Liver (tissue), 9 donors: ENCODE results near the gene C3. TPM values are rescaled to one million over a fixed set of nuclear protein-coding genes. Genes with fewer than 3 reads are reported as not detected.

Experiments used
- DNase-seq: peaks from one replicate; pipeline ENCODE4 v3.0.0-alpha.2; 2017; ENCODE audit warnings: low spot score
- H3K27ac ChIP-seq, 2 donors: one replicate each; pipeline ENCODE4 v1.7.0; 2013; ENCODE audit warnings: inconsistent platforms in 2 of 2, low read length in 2 of 2, control low read depth in 1 of 2, low read depth in 1 of 2, mild to moderate bottlenecking in 1 of 2
- H3K27me3 ChIP-seq, 4 donors: one replicate each; pipeline versions ENCODE4 v1.6.1 to v1.7.0; 2013; ENCODE audit warnings: low read length in 3 of 4, inconsistent platforms in 1 of 4, mild to moderate bottlenecking in 1 of 4, moderate library complexity in 1 of 4; ENCODE audit not compliant: control insufficient read depth in 4 of 4, insufficient read depth in 4 of 4
- H3K36me3 ChIP-seq, 4 donors: one replicate each; pipeline versions ENCODE4 v1.6.1 to v1.7.0; 2013; ENCODE audit warnings: low read length in 3 of 4, mild to moderate bottlenecking in 3 of 4, low read depth in 1 of 4, moderate library complexity in 1 of 4; ENCODE audit not compliant: control insufficient read depth in 4 of 4, insufficient read depth in 3 of 4
- H3K4me1 ChIP-seq, 4 donors: one replicate each; pipeline versions ENCODE4 v1.6.1 to v1.7.0; 2013; ENCODE audit warnings: low read length in 3 of 4, mild to moderate bottlenecking in 3 of 4, moderate library complexity in 1 of 4; ENCODE audit not compliant: control insufficient read depth in 4 of 4, insufficient read depth in 4 of 4
- H3K4me3 ChIP-seq, 3 donors: one replicate each; pipeline versions ENCODE4 v1.6.1 to v1.7.0; 2013; ENCODE audit warnings: low read length in 3 of 3, control low read depth in 1 of 3, low read depth in 1 of 3, mild to moderate bottlenecking in 1 of 3
- H3K9ac ChIP-seq, 2 donors: one replicate each; pipeline ENCODE4 v1.7.0; 2013; ENCODE audit warnings: low read length in 2 of 2, mild to moderate bottlenecking in 2 of 2, moderate library complexity in 2 of 2, control low read depth in 1 of 2, low read depth in 1 of 2
- H3K9me3 ChIP-seq, 4 donors: one replicate each; pipeline versions ENCODE4 v1.6.1 to v1.7.0; 2013; ENCODE audit warnings: low read length in 3 of 4; ENCODE audit not compliant: control insufficient read depth in 4 of 4
- ATF3 ChIP-seq: IDR thresholded peaks from 2 replicates; pipeline ENCODE4 v1.6.1; 2016; ENCODE audit warnings: antibody characterized with exemption
- CTCF ChIP-seq: fragments of 150-350 bp; IDR thresholded peaks from 2 replicates; pipeline ENCODE4 v1.5.1; 2017; ENCODE audit warnings: improper control_type of control experiment, low read depth, low read length; ENCODE audit not compliant: missing input control
- FOXA1 ChIP-seq: IDR thresholded peaks from 2 replicates; pipeline ENCODE4 v1.6.1; 2016; ENCODE audit warnings: antibody characterized with exemption
- FOXA2 ChIP-seq: IDR thresholded peaks from 2 replicates; pipeline ENCODE4 v1.6.1; 2016; ENCODE audit warnings: antibody characterized with exemption
- HNF4A ChIP-seq, 2 donors: conservative IDR thresholded peaks; 2 replicates each; pipeline ENCODE4 v1.6.1; 2016; ENCODE audit warnings: antibody characterized with exemption in 2 of 2, mild to moderate bottlenecking in 2 of 2
- HNF4G ChIP-seq: IDR thresholded peaks from 2 replicates; pipeline ENCODE4 v1.6.1; 2016; ENCODE audit warnings: antibody characterized with exemption
- JUND ChIP-seq, 2 donors: IDR thresholded peaks; 2 replicates each; pipeline ENCODE4 v1.6.1; 2016; ENCODE audit warnings: antibody characterized with exemption in 2 of 2
- NR2F2 ChIP-seq: IDR thresholded peaks from 2 replicates; pipeline ENCODE4 v1.6.1; 2016; ENCODE audit warnings: antibody characterized with exemption
- RAD21 ChIP-seq, 2 donors: IDR thresholded peaks; 2 replicates each; pipeline ENCODE4 v1.6.1; 2016; ENCODE audit warnings: antibody characterized with exemption in 2 of 2, mild to moderate bottlenecking in 2 of 2
- REST ChIP-seq: IDR thresholded peaks from 2 replicates; pipeline ENCODE4 v1.6.1; 2016; ENCODE audit warnings: antibody characterized with exemption, mild to moderate bottlenecking
- RXRA ChIP-seq, 2 donors: IDR thresholded peaks; 2 replicates each; pipeline ENCODE4 v1.6.1; 2017 to 2018; ENCODE audit warnings: antibody characterized with exemption in 2 of 2, mild to moderate bottlenecking in 1 of 2
- SP1 ChIP-seq: IDR thresholded peaks from 2 replicates; pipeline ENCODE4 v1.6.1; 2018; ENCODE audit warnings: antibody characterized with exemption, mild to moderate bottlenecking
- TAF1 ChIP-seq: conservative IDR thresholded peaks from 2 replicates; pipeline ENCODE4 v1.6.1; 2016; ENCODE audit warnings: antibody characterized with exemption, mild to moderate bottlenecking
- YY1 ChIP-seq: IDR thresholded peaks from 2 replicates; pipeline ENCODE4 v1.6.1; 2016; ENCODE audit warnings: antibody characterized with exemption, mild to moderate bottlenecking
- ZBTB33 ChIP-seq: IDR thresholded peaks from 2 replicates; pipeline ENCODE4 v1.6.1; 2016; ENCODE audit warnings: antibody characterized with exemption
- WGBS: extraction: QIAGEN DNeasy Blood & Tissue Kit; methylation state at CpG from one replicate; pipeline ENCODE4 v1.1.7; 2013; 5-methylcytosine and 5-hydroxymethylcytosine counted together
- polyA plus RNA-seq, 2 donors: library from polyadenylated mRNA; stranded (reverse) in 1 of 2; unstranded in 1 of 2; fragments of 200-250 nt in 1 of 2; fragments of >200 nt in 1 of 2; fragmentation: Nextera tagmentation in 1 of 2; extraction: Ambion mirVana in 1 of 2; gene quantifications; one replicate each; pipeline versions ENCODE4 v1.2.1 to v1.2.3, GENCODE V29; 2013 to 2015
- total RNA-seq, 2 donors: library from RNA; depleted of rRNA; stranded (reverse); fragments of >200 nt; gene quantifications; one replicate each; pipeline ENCODE4 v1.2.3, GENCODE V29; 2014
- TF ChIP-seq, protein P1 (sequence below): IDR thresholded peaks from 2 replicates; pipeline ENCODE4 v1.6.1; 2016; ENCODE audit warnings: antibody characterized with exemption
- donor health status: healthy.
- donor health status: healthy.
- donor health status: healthy.
- donor health status: healthy.
- donor health status: healthy.

C3 gene
- total and polyA plus RNA-seq, 4 donors = 4,543 to 9,349 (median 8,015) TPM

DNA sequence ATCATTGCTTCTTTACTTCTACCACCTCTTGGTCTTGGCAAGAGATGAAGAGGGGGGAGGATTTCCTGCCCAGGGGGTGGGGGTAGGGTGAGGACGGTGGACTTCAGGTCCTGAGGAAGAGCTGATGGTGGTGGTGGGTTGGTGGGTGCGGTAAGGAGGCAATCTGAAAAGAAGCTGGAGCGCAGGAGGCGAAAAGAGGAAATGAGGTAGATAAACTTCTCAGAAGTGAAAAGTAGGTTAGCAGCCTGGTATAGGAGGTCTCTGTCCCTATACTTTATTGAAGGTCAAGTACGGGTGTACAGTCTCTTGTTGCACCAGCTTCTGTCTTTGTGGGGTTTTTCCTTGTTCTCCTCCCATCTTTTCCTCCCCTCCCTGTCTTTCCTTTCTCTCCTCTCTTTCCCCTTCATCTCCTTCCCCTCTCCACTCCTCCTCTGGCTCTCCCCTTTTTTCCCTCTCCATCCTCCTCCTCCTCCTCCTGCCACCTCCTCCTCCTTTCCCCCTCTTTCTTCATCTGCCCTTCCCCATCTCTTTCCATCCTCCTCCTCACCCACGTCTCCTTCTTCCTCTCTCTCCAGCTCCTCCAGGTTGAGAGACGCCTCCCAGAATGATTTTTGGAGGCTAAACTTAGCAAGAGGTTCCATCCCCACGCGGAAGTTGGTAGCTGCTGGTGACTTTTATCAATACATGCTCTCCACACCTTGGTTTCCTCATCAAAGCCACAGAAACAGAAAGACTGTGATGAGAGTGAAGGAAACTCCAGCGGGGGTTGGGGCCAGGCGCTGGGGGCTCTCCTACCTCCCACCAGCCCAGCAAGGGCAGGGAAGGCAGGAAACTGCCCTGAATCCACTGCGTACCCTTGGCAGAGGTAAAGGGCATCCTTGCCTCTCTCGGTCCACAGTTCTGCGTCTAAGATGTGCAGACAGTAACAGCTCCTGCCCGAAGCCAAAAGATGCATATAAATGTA is 65.8 kb downstream of the C3 start:
- peaks cover 0 to 6% (median under 1%) of the 10 kb centered on the region in 4 donors for H3K27me3 ChIP-seq
- H3K27ac ChIP-seq = no peak overlapping the region
- no peaks in the 10 kb centered on the region for H3K36me3 ChIP-seq
- no peak overlapping the region for H3K4me3 ChIP-seq
- TF ChIP-seq, protein P1, sequence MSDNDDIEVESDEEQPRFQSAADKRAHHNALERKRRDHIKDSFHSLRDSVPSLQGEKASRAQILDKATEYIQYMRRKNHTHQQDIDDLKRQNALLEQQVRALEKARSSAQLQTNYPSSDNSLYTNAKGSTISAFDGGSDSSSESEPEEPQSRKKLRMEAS = no peak
- TF ChIP-seq HNF4A (conservative IDR thresholded peaks at IDR 0.05) = no peak
- no peak for TF ChIP-seq FOXA1
- no peak for TF ChIP-seq REST
- TF ChIP-seq CTCF = no peak
- no peak for TF ChIP-seq ATF3
- TF ChIP-seq TAF1 = no peak
- TF ChIP-seq HNF4G = no peak
- TF ChIP-seq SP1 = no peak
- no peak for TF ChIP-seq RXRA (IDR thresholded peaks at IDR 0.05)
- TF ChIP-seq JUND (IDR thresholded peaks at IDR 0.05) = no peak
- no peak for TF ChIP-seq NR2F2
- no peak for TF ChIP-seq YY1
- no peak for TF ChIP-seq ZBTB33
- H3K4me1 ChIP-seq = no peaks in the 10 kb centered on the region
- WGBS = 59% methylated on average over 15 of the region's 15 CpGs
- no peaks in the 10 kb centered on the region for H3K9me3 ChIP-seq
- no peak overlapping the region for H3K9ac ChIP-seq
- DNase-seq = no peak

DNA sequence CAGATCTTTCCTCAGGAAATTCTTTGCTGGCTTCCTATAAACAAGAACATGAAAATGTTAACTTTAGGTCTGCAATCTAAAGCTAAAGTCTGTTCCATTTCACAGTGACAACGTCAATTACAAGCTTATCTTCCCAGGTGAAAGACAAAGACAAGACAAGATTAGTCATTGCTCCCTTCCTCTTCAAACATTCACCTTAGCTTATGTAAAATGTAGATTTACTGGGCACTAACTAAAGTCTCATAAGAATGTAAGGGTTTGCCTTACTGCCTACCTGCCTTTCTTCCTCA is 67.7 kb downstream of the C3 start:
- Histone ChIP-seq H3K27me3 (peaks cover 0 to 6% (median 0%) of the 10 kb centered on the region in 4 donors), H3K9ac (no peak overlapping the region), H3K4me3 (no peak overlapping the region), H3K4me1 (no peaks in the 10 kb centered on the region), H3K9me3 (no peaks in the 10 kb centered on the region), H3K36me3 (no peaks in the 10 kb centered on the region), H3K27ac (no peak overlapping the region)
- 60% methylated on average over 1 of the region's 1 CpG for WGBS
- no peak for DNase-seq
- TF ChIP-seq SP1 = no peak
- TF ChIP-seq FOXA2 = no peak
- TF ChIP-seq HNF4G = no peak
- TF ChIP-seq ATF3 = no peak
- TF ChIP-seq RAD21 (IDR thresholded peaks at IDR 0.05) = no peak
- no peak for TF ChIP-seq REST
